ENCODE results near the gene UBE2R2.
"Not testable (repeated sequence)": the region's sequence is repeated elsewhere in the genome, so short reads cannot be mapped to it uniquely, and the experiment has no call there.

The UBE2R2 gene

DNA sequence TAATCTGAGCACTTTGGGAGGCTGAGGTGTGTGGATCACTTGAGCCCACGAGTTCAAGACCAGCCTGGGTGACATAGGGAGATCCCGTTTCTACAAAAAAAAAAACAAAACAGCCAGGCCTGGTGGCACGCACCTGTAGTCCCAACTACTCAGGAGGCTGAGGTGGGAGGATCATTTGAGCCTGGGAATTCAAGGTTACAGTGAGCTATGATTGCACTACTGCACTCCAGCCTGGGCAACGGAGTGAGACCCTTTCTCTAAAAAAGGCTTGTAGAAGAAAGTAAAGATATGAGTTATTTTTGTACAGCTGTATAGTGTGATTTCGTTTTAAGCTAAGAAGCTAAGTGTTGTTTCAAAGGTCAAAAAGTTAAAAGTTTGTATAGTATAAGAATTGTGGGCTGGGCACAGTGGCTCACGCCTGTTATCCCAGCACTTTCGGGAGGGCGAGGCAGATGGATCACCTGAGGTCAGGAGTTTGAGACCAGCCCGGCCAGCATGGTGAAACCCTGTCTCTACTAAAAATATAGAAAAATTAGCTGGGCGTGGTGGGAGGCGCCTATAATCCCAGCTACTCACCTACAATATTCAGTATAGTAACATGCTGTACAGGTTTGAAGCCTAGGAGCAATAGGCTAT, 18.8 kb downstream of the UBE2R2 start:
- no peak overlapping the region for H3K4me3 ChIP-seq (ENCODE audit: insufficient read length, low read depth)
- H3K27me3 ChIP-seq (ENCODE audit: insufficient read depth, insufficient read length): no peaks in the 10 kb centered on the region
- no peak overlapping the region for H3K9ac ChIP-seq (ENCODE audit: insufficient read length, low read depth)
- no peaks in the 10 kb centered on the region for H3K36me3 ChIP-seq (ENCODE audit: insufficient read depth, insufficient read length, low read length)
- TF ChIP-seq SUZ12 (IDR thresholded peaks at IDR 0.05; ENCODE audit: extremely low read depth, insufficient read depth, insufficient read length) (no peak), YY1 (IDR thresholded peaks at IDR 0.05; ENCODE audit: insufficient read depth, insufficient read length) (no peak), ZNF274 (IDR thresholded peaks at IDR 0.05; ENCODE audit: low read depth, low read length) (no peak)
- DNase-seq (ENCODE audit: low read depth, low spot score): no peak
- no peaks in the 10 kb centered on the region for H3K9me3 ChIP-seq (ENCODE audit: insufficient read depth, low read length)
- H3K4me1 ChIP-seq (ENCODE audit: insufficient read depth, insufficient read length): no peaks in the 10 kb centered on the region

DNA sequence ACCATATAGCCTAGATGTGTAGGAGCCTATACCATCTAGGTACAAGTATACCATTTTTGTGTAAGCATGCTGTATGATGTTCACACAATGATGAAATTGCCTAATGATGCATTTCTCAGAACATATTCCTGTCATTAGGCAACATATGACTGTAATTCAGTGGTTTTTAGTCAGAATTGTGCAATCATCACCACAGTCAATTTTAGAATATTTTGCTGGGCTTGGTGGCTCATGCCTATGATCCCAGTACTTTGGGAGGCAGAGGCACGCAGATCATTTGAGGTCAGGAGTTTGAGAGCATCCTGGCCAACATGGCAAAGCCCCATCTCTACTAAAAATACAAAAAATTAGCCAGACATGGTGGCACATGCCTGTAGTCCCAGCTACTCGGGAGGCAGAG, 19.3 kb downstream of the UBE2R2 start:
- H3K36me3 ChIP-seq (ENCODE audit: insufficient read depth, insufficient read length, low read length); H3K4me3 ChIP-seq (ENCODE audit: insufficient read length, low read depth); H3K4me1 ChIP-seq (ENCODE audit: insufficient read depth, insufficient read length); DNase-seq (ENCODE audit: low read depth, low spot score); H3K27me3 ChIP-seq (ENCODE audit: insufficient read depth, insufficient read length); H3K9me3 ChIP-seq (ENCODE audit: insufficient read depth, low read length); H3K9ac ChIP-seq (ENCODE audit: insufficient read length, low read depth): not testable (repeated sequence)

DNA sequence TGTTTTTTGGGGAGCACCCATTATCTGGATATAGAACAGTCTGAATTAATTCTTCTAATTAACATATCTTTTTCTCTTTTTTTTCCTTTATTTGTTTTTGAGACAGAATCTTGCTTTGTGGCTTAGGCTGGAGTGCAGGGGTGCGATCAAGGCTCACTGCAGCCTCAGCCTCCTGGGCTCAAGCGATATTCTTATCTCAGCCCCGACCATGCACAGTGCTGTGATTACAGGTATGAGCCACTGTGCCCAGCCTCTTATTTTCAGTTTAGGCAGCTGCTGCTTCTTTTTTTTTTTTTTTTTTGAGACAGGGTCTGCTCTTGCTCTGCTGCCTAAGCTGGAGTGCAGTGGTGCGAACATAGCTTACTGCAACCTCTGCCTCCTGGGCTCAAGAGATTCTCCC, 20.2 kb downstream of the UBE2R2 start:
- DNase-seq (ENCODE audit: low read depth, low spot score): no peak
- Histone ChIP-seq H3K36me3 (ENCODE audit: insufficient read depth, insufficient read length, low read length) (no peaks in the 10 kb centered on the region), H3K9me3 (ENCODE audit: insufficient read depth, low read length) (no peaks in the 10 kb centered on the region), H3K27me3 (ENCODE audit: insufficient read depth, insufficient read length) (no peaks in the 10 kb centered on the region), H3K9ac (ENCODE audit: insufficient read length, low read depth) (no peak overlapping the region), H3K4me1 (ENCODE audit: insufficient read depth, insufficient read length) (no peaks in the 10 kb centered on the region), H3K4me3 (ENCODE audit: insufficient read length, low read depth) (no peak overlapping the region)
- TF ChIP-seq YY1 (IDR thresholded peaks at IDR 0.05; ENCODE audit: insufficient read depth, insufficient read length) (no peak), SUZ12 (IDR thresholded peaks at IDR 0.05; ENCODE audit: extremely low read depth, insufficient read depth, insufficient read length) (no peak), ZNF274 (IDR thresholded peaks at IDR 0.05; ENCODE audit: low read depth, low read length) (no peak)

DNA sequence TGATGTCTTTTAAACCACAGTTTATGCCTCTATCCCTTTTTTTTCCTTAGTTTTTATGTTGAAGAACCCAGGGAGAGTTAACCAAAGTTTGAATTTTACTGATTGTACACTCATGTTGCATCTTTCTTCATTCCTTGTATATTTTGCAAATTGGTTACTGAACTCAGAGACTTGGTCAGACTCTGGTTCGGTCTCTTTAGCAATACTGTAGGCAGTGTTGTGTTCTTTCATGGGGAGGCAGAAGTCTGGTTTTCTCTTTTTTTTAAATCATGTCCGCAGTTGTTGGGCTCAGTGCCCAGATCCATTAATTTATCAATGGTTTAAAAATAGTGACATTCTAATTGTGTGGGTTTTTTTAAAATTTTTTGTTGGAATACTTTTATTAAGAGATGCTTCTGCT, 23.4 kb downstream of the UBE2R2 start:
- Histone ChIP-seq H3K27me3 (ENCODE audit: insufficient read depth, insufficient read length) (no peaks in the 10 kb centered on the region), H3K4me1 (ENCODE audit: insufficient read depth, insufficient read length) (no peaks in the 10 kb centered on the region), H3K36me3 (ENCODE audit: insufficient read depth, insufficient read length, low read length) (no peaks in the 10 kb centered on the region), H3K9me3 (ENCODE audit: insufficient read depth, low read length) (no peaks in the 10 kb centered on the region), H3K4me3 (ENCODE audit: insufficient read length, low read depth) (no peak overlapping the region), H3K9ac (ENCODE audit: insufficient read length, low read depth) (no peak overlapping the region)
- DNase-seq (ENCODE audit: low read depth, low spot score): no peak
- TF ChIP-seq YY1 (IDR thresholded peaks at IDR 0.05; ENCODE audit: insufficient read depth, insufficient read length) (no peak), ZNF274 (IDR thresholded peaks at IDR 0.05; ENCODE audit: low read depth, low read length) (no peak), SUZ12 (IDR thresholded peaks at IDR 0.05; ENCODE audit: extremely low read depth, insufficient read depth, insufficient read length) (no peak)

DNA sequence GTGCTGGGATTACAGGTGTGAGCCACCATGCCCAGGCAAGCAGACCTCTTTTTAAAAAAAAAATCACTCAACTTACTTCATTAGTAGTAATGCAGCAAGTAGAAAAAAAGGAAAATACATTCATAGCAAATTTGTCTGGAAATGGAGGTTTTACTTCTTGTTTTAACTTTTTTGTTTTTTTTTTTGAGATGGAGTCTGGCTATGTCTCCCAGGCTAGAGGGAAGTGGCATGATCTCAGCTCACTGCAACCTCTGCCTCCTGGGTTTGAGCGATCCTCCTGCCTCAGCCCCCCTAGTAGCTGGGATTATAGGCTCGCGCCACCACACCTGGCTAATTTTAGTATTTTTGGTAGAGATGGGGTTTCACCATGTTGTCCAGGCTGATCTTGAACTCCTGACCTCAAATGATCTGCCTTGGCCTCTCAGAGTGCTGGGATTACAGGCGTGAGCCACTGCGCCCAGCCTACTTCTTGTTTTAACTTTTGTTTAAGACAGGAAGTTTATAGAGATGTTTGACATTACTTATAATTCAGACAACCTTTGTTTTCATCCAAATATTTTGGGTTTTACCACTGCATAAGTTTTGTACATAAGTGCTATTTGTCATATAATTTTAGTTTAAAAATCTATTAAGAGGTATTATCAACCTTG, 26.5 kb downstream of the UBE2R2 start:
- DNase-seq (ENCODE audit: low read depth, low spot score): no peak
- TF ChIP-seq SUZ12 (IDR thresholded peaks at IDR 0.05; ENCODE audit: extremely low read depth, insufficient read depth, insufficient read length) (no peak), ZNF274 (IDR thresholded peaks at IDR 0.05; ENCODE audit: low read depth, low read length) (no peak), YY1 (IDR thresholded peaks at IDR 0.05; ENCODE audit: insufficient read depth, insufficient read length) (no peak)
- no peaks in the 10 kb centered on the region for H3K27me3 ChIP-seq (ENCODE audit: insufficient read depth, insufficient read length)
- no peaks in the 10 kb centered on the region for H3K9me3 ChIP-seq (ENCODE audit: insufficient read depth, low read length)
- H3K9ac ChIP-seq (ENCODE audit: insufficient read length, low read depth): no peak overlapping the region
- H3K4me3 ChIP-seq (ENCODE audit: insufficient read length, low read depth): no peak overlapping the region
- no peaks in the 10 kb centered on the region for H3K36me3 ChIP-seq (ENCODE audit: insufficient read depth, insufficient read length, low read length)
- H3K4me1 ChIP-seq (ENCODE audit: insufficient read depth, insufficient read length): no peaks in the 10 kb centered on the region

DNA sequence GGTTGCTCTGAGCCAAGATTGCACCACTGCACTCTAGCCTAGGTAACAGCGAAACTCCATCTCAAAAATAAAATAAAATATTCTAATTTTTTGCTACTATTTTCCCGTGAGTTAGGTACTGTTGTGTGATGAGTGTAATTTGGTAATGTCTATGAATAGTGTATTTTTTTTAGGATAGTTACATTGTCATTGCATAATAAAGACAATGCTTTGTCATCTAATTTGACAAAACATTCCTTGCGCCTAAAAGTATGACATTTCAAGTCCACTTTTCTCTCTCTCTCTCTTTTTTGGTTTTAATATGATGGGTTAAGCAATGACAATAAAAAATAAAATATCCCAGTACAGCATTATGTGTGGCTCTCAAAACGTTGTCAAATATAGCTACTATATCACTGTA, 29.3 kb downstream of the UBE2R2 start:
- TF ChIP-seq YY1 (IDR thresholded peaks at IDR 0.05; ENCODE audit: insufficient read depth, insufficient read length) (no peak), SUZ12 (IDR thresholded peaks at IDR 0.05; ENCODE audit: extremely low read depth, insufficient read depth, insufficient read length) (no peak), ZNF274 (IDR thresholded peaks at IDR 0.05; ENCODE audit: low read depth, low read length) (no peak)
- Histone ChIP-seq H3K36me3 (ENCODE audit: insufficient read depth, insufficient read length, low read length) (no peaks in the 10 kb centered on the region), H3K4me1 (ENCODE audit: insufficient read depth, insufficient read length) (peaks cover 2% of the 10 kb centered on the region), H3K4me3 (ENCODE audit: insufficient read length, low read depth) (no peak overlapping the region), H3K9me3 (ENCODE audit: insufficient read depth, low read length) (no peaks in the 10 kb centered on the region), H3K27me3 (ENCODE audit: insufficient read depth, insufficient read length) (no peaks in the 10 kb centered on the region), H3K9ac (ENCODE audit: insufficient read length, low read depth) (no peak overlapping the region)
- no peak for DNase-seq (ENCODE audit: low read depth, low spot score)

DNA sequence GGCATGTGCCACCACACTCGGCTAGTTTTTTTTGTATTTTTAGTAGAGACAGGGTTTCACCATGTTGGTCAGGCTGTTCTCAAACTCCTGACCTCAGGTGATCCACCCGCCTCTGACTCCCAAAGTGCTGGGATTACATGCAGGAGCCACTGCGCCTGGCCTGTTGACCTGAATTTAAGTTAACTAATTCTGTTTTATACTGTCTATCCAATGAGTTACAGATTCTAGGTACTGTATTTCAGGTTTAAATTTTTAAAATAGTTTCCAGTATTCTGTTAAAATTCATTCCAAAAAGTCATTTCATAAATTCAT, 30.9 kb downstream of the UBE2R2 start:
- H3K9ac ChIP-seq (ENCODE audit: insufficient read length, low read depth); DNase-seq (ENCODE audit: low read depth, low spot score); H3K9me3 ChIP-seq (ENCODE audit: insufficient read depth, low read length); H3K4me1 ChIP-seq (ENCODE audit: insufficient read depth, insufficient read length); H3K4me3 ChIP-seq (ENCODE audit: insufficient read length, low read depth); H3K27me3 ChIP-seq (ENCODE audit: insufficient read depth, insufficient read length); H3K36me3 ChIP-seq (ENCODE audit: insufficient read depth, insufficient read length, low read length): not testable (repeated sequence)

DNA sequence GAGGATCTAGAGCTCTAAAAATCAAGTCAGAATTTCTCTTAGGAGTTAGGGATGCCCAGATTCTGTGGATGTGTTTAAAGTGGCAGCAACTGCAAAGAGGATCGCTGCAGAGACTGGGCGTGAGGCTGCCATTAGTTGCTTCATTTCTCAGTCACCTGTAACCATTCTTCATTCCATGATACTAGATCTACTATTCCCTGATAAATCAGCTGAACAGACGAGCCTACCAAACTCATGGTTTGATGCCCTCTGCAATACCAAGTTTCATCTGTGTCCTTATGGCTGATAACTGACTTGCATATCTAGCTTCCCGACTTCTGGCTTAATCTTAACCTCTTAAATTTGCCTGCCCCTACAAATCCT, 33.3 kb downstream of the UBE2R2 start:
- no peak for TF ChIP-seq ZNF274 (IDR thresholded peaks at IDR 0.05; ENCODE audit: low read depth, low read length)
- TF ChIP-seq YY1 (IDR thresholded peaks at IDR 0.05; ENCODE audit: insufficient read depth, insufficient read length): no peak
- no peak for TF ChIP-seq SUZ12 (IDR thresholded peaks at IDR 0.05; ENCODE audit: extremely low read depth, insufficient read depth, insufficient read length)
- no peak overlapping the region for H3K4me3 ChIP-seq (ENCODE audit: insufficient read length, low read depth)

More for the DNA sequence above, 33.3 kb downstream of the UBE2R2 start:
- Histone ChIP-seq H3K9me3 (ENCODE audit: insufficient read depth, low read length) (no peaks in the 10 kb centered on the region), H3K36me3 (ENCODE audit: insufficient read depth, insufficient read length, low read length) (no peaks in the 10 kb centered on the region), H3K4me1 (ENCODE audit: insufficient read depth, insufficient read length) (peaks cover 2% of the 10 kb centered on the region), H3K9ac (ENCODE audit: insufficient read length, low read depth) (no peak overlapping the region), H3K27me3 (ENCODE audit: insufficient read depth, insufficient read length) (no peaks in the 10 kb centered on the region)
- no peak for DNase-seq (ENCODE audit: low read depth, low spot score)
